OCI-M2 (cell line): ENCODE measurements around the gene PAGE4.

Experiments used
- DNase-seq: peaks from one replicate; lab custom pipeline; 2025; ENCODE audit not compliant: unreplicated experiment; lab: John Stamatoyannopoulos, UW

Gene PAGE4

DNA sequence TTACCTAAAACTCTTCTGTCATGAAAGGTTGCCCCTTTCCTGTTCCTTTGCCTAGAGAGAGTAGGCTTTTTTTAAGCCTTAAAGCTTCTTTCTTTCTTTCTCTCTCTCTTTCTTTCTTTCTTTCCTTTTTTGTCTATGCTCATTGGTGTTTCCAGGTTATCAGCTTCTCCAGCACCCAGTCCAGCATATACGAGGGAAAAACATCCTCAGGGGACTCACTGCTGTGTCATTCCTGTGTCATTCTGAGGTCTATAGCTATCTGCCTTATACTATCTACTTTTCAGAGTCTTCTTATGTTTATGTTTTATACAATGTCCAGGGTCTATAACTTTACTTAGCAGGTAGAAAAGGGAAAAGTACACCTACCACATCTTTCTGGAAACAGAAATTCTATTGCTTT is 39.6 kb downstream of the PAGE4 start:
- no peak for DNase-seq

DNA sequence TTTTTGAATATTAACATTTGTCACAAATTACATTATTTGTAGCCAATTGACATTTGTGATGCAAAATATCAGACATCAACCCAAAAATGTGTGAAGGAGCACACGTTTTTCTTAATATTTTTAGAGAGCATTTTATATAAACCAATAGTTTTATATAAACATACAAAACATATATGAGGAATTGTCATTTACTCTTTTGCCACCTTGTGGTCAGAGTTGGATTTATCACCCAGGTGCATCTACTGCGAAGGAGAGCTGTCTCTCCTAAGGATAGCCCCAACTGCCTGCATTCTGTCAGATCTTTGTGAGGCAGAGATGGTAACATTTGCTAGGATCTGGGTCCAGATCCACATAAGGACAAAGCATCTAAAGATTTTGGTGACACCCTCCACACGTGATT is 47.6 kb downstream of the PAGE4 start:
- DNase-seq: no peak

DNA sequence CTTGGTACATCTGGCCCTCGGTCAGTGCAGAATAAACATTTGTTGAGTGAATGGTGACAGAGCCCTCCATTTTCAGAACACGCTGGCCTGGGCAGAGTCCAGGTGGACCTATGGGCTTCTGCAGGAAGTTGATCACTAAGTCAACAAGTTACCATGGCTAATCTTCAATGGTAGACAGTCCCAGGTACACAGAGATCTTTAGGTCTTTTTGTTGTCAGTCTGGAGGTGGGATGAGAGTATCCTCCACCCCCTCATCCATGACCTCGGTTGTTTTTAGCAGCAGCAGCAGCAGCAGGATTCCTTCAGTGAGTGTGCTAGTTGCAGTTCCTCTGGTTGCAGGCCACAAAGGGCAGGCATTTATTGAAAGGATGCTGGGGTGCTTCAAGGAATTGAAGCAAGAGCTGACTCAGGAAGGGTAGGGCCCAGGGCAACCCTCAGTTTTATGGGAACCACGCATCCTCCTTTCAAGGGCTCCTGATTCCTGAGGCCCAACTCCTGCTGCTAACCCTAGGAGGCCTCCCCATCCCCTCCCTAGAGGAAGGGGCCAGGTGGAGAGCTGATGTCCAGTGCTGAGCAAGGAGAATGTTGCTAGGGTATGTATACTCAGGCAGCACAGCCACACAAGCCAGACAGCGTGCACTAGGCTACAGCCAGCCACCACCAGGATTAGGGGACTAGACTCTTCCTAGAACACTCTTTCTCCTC is 48.4 kb downstream of the PAGE4 start:
- no peak for DNase-seq

DNA sequence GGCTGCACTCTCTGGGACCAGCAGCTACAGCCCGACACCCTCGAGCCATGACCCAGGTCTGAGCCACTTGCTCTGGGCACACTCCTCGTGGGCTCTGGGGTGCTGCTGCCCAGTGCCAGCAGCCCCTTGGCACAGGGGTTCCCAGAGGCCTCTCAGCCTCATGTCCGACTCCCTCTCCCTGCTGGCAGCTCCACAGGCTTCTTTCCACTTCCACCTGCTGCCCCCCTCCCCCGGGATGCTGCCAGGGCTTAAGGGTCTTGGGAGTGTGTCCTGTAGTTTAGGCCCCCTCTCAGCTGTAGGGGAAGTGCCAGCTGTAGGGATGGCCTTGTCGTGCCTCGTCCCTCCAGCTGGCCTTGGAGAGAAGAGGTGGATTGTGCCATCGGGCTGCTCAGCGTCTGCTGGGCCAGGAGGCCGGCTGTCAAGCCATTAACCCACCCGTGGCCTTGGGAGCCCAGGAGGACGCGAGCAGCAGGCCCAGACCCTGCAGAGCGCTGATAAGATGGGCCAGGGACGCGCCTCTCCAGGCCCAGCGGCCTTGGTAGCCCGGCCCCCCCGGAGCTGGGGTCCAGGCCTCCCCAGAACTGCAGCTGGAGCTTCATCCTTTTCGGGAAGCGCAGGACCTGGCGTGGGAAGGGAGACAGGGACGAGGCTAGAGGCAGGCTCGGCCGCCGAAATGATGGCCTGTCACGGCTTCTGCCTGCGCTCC is 49.2 kb downstream of the PAGE4 start:
- DNase-seq: no peak

DNA sequence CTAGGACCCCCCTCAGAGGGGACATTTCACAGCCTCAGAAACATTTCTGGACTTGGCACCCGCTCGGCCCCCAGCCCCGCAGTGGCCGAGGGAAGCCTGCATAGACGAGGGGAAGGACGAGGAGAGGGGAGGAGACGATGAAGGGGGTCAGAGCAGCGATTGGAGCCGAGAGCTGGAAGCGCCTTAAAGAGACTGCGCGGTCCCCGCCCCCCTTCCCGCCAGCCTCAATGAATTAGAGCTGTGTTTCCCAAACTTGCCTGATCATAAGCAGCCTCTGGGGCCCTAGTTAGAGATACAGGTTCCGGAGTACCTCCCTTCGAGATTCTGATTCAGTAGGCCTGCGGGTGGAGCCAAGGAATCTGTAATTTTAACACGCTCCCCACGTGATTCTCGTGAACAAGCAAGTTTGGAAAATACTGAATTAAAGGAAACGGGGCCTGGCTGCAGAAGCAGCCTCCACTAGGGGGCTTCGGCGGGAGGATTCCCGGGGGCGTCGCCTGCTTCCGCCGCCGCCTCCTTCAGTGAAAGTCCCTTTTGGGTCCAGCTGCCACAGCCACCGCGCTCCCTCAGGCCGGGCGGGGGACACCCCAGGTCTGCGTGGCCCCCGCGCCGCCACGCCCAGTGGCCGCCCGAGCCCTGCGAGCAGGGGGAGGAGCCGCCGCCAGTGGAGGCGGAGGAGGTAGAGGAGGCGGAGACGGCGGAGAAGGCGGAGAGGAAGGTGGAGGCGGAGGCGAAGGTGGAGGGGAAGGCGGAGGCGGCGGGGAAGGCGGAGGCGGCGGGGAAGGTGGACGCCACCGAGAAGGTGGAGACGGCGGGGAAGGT is 49.9 kb downstream of the PAGE4 start, which contains the start of gene USP27X:
Gene USP27X (plus strand): TSS at position 651 of the 822 bp plus-strand sequence. CDS start 824 bp downstream, outside the sequence.
- peak; percentile 92 for DNase-seq

DNA sequence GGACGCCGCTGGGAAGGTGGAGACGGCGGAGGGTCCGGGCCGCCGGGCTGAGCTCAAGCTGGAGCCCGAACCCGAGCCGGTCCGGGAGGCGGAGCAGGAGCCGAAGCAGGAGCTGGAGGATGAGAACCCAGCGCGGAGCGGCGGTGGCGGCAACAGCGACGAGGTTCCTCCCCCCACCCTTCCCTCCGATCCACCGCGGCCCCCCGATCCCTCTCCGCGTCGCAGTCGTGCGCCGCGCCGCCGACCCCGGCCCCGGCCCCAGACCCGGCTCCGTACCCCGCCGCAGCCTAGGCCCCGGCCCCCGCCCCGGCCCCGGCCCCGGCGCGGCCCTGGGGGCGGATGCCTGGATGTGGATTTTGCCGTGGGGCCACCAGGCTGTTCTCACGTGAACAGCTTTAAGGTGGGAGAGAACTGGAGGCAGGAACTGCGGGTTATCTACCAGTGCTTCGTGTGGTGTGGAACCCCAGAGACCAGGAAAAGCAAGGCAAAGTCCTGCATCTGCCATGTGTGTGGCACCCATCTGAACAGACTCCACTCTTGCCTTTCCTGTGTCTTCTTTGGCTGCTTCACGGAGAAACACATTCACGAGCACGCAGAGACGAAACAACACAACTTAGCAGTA is 50.7 kb downstream of the PAGE4 start:
- no peak for DNase-seq

DNA sequence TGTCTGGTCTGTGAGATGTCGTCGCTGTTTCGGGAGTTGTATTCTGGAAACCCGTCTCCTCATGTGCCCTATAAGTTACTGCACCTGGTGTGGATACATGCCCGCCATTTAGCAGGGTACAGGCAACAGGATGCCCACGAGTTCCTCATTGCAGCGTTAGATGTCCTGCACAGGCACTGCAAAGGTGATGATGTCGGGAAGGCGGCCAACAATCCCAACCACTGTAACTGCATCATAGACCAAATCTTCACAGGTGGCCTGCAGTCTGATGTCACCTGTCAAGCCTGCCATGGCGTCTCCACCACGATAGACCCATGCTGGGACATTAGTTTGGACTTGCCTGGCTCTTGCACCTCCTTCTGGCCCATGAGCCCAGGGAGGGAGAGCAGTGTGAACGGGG is 51.6 kb downstream of the PAGE4 start:
- DNase-seq: no peak
